Fibroblast of pulmonary artery (primary cell): ENCODE results near the gene MRPL9.
A peak's percentile ranks its signal among the peaks of the same experiment; 100 is the strongest.

Source experiments
- DNase-seq: peaks from one replicate; pipeline ENCODE4 v3.0.0-alpha.2; 2010; ENCODE audit warnings: low read depth
- H3K4me3 ChIP-seq: replicated peaks from 2 replicates; pipeline ENCODE4 v1.5.1; 2011; ENCODE audit warnings: low read depth, mild to moderate bottlenecking, control low read depth, low read length, moderate library complexity
- CTCF ChIP-seq: IDR thresholded peaks from 2 replicates; pipeline ENCODE4 v1.5.1; 2011; ENCODE audit warnings: mild to moderate bottlenecking, control low read depth, low read length, inconsistent platforms; ENCODE audit errors: missing control alignments

The MRPL9 gene

GRCh38 chr1:151800830-151801229 is 37.5 kb upstream of the MRPL9 start:
- TF ChIP-seq CTCF, result no peak
- H3K4me3 ChIP-seq, result no peak overlapping the region
- no peak for DNase-seq

- no peak for TF ChIP-seq CTCF
- DNase-seq, result no peak
- no peak overlapping the region for H3K4me3 ChIP-seq
These were observed 36.1 kb upstream of the MRPL9 start for GRCh38 chr1:151799179-151800022.

- no peak overlapping the region for H3K4me3 ChIP-seq
- no peak for DNase-seq
- no peak for TF ChIP-seq CTCF
These were observed 35.3 kb upstream of the MRPL9 start for GRCh38 chr1:151798571-151798970.

- H3K4me3 ChIP-seq, result peak overlapping the region; percentile 75
- no peak for TF ChIP-seq CTCF
- no peak for DNase-seq
These were observed 27.8 kb upstream of the MRPL9 start for GRCh38 chr1:151790940-151791651.

- H3K4me3 ChIP-seq, result peak within 1 kb of the TSS; percentile 75
- DNase-seq, result peak; percentile 99
- peak; percentile 8 for TF ChIP-seq CTCF
These were observed 27.0 kb upstream of the MRPL9 start, which contains the start of gene TDRKH for GRCh38 chr1:151790071-151790939. TDRKH (minus strand) TSS chr1:151790500; CDS start chr1:151783022, 7,478 bp downstream.

- TF ChIP-seq CTCF, result no peak
- no peak for DNase-seq
- no peak overlapping the region for H3K4me3 ChIP-seq
These were observed 24.4 kb upstream of the MRPL9 start for GRCh38 chr1:151787689-151788088.
